ENCODE data around the gene NTF3. TPM values are rescaled to one million over a fixed set of nuclear protein-coding genes. Genes with fewer than 3 reads are reported as not detected.

NTF3 gene
- polyA plus RNA-seq, 1 of the 3 experiments (the other 2 are of a cell fraction): not detected

GRCh38 chr12:5489017-5489416 lies 57.1 kb downstream of the NTF3 start:
- 0% methylated on average over 4 of the region's 5 CpGs for WGBS (ENCODE audit: low lambda C conversion rate)
- Histone ChIP-seq H3K27me3 (ENCODE audit: insufficient read depth) (peaks cover 86% of the 10 kb centered on the region), H3K4me1 (ENCODE audit: control insufficient read depth in 1 of 2, insufficient read depth in 2 of 2, low read depth in 1 of 2, low read length in 1 of 2) (no peaks in the 10 kb centered on the region), H3K27ac (ENCODE audit: low read depth in 2 of 2, low read length in 1 of 2) (no peak overlapping the region), H3K79me2 (ENCODE audit: insufficient read depth) (no peaks in the 10 kb centered on the region), H3K9me2 (no peaks in the 10 kb centered on the region), H3K9ac (no peak overlapping the region), H3K4me2 (no peak overlapping the region), H4K20me1 (ENCODE audit: insufficient read depth) (no peaks in the 10 kb centered on the region), H2AFZ (ENCODE audit: low read depth) (no peak overlapping the region), H3K36me3 (replicated peaks in 1 of 2; ENCODE audit: control insufficient read depth in 1 of 2, insufficient read depth in 2 of 2, low read length in 1 of 2) (no peaks in the 10 kb centered on the region), H3K9me3 (no peaks in the 10 kb centered on the region), H3K4me3 (ENCODE audit: low read depth in 2 of 2, low read length in 1 of 2) (no peak overlapping the region), H3F3A (replicated peaks; ENCODE audit: insufficient read depth) (no peaks in the 10 kb centered on the region)
- ChIA-PET POLR2A (no interaction called here), CTCF (interaction anchor here (0.6 kb wide), 1 partner anchor 17 kb away, joined by 3 read pairs; no protein-coding TSS in a partner anchor)
- TF ChIP-seq RXRA (IDR thresholded peaks at IDR 0.05; ENCODE audit: borderline replicate concordance, low read depth): no peak
- TF ChIP-seq EZH2phosphoT487 (IDR thresholded peaks at IDR 0.05; ENCODE audit: borderline replicate concordance, low read depth): no peak
- TF ChIP-seq ELF1 (IDR thresholded peaks at IDR 0.05): no peak
- no peak for TF ChIP-seq USF1 (IDR thresholded peaks at IDR 0.05; ENCODE audit: borderline replicate concordance, low read depth)
- TF ChIP-seq NFIC (IDR thresholded peaks at IDR 0.05; ENCODE audit: borderline replicate concordance): no peak
- no peak for TF ChIP-seq YY1 (IDR thresholded peaks at IDR 0.05; ENCODE audit: low read depth)
- no peak for TF ChIP-seq SIN3A (IDR thresholded peaks at IDR 0.05; ENCODE audit: borderline replicate concordance, low read depth, low read length)
- no peak for TF ChIP-seq FOXJ3 (CRISPR knock-in tag; IDR thresholded peaks at IDR 0.05)
- TF ChIP-seq TEAD4 (IDR thresholded peaks at IDR 0.05; ENCODE audit: borderline replicate concordance, insufficient read depth): no peak
- no peak for DNase-seq

GRCh38 chr12:5489760-5490406 lies 58.0 kb downstream of the NTF3 start:
- Histone ChIP-seq H3K9me3 (no peaks in the 10 kb centered on the region), H3K36me3 (replicated peaks in 1 of 2; ENCODE audit: control insufficient read depth in 1 of 2, insufficient read depth in 2 of 2, low read length in 1 of 2) (no peaks in the 10 kb centered on the region), H3K79me2 (ENCODE audit: insufficient read depth) (no peaks in the 10 kb centered on the region), H3K9ac (no peak overlapping the region), H3K4me1 (ENCODE audit: control insufficient read depth in 1 of 2, insufficient read depth in 2 of 2, low read depth in 1 of 2, low read length in 1 of 2) (no peaks in the 10 kb centered on the region), H3K27ac (ENCODE audit: low read depth in 2 of 2, low read length in 1 of 2) (no peak overlapping the region), H3K4me2 (no peak overlapping the region), H3K9me2 (no peaks in the 10 kb centered on the region), H3K4me3 (ENCODE audit: low read depth in 2 of 2, low read length in 1 of 2) (no peak overlapping the region), H2AFZ (ENCODE audit: low read depth) (no peak overlapping the region), H3K27me3 (ENCODE audit: insufficient read depth) (peaks cover 89% of the 10 kb centered on the region), H3F3A (replicated peaks; ENCODE audit: insufficient read depth) (no peaks in the 10 kb centered on the region), H4K20me1 (ENCODE audit: insufficient read depth) (no peaks in the 10 kb centered on the region)
- CTCF ChIA-PET: no interaction called here
- 11% methylated on average over 14 of the region's 14 CpGs for whole genome bisulfite sequencing (ENCODE audit: low lambda C conversion rate)
- POLR2A ChIA-PET: no interaction called here
- TF ChIP-seq EZH2phosphoT487 (IDR thresholded peaks at IDR 0.05; ENCODE audit: borderline replicate concordance, low read depth) (no peak), GABPA (IDR thresholded peaks at IDR 0.05; ENCODE audit: low read depth) (no peak), RXRA (IDR thresholded peaks at IDR 0.05; ENCODE audit: borderline replicate concordance, low read depth) (no peak), ELF1 (IDR thresholded peaks at IDR 0.05) (no peak), FOSL2 (IDR thresholded peaks at IDR 0.05; ENCODE audit: borderline replicate concordance, low read depth) (no peak), FOXM1 (IDR thresholded peaks at IDR 0.05; ENCODE audit: low read depth) (no peak), EP300 (IDR thresholded peaks at IDR 0.05; ENCODE audit: borderline replicate concordance in 1 of 2, low read depth in 1 of 2, low read length in 1 of 2) (no peak), NFIC (IDR thresholded peaks at IDR 0.05; ENCODE audit: borderline replicate concordance) (no peak), NRF1 (IDR thresholded peaks at IDR 0.05; ENCODE audit: low read depth, low read length) (no peak), JUND (IDR thresholded peaks at IDR 0.05) (no peak), YY1 (IDR thresholded peaks at IDR 0.05; ENCODE audit: low read depth) (no peak), TCF12 (IDR thresholded peaks at IDR 0.05) (no peak), CHD2 (IDR thresholded peaks at IDR 0.05; ENCODE audit: low read length, partially characterized antibody) (no peak), POLR2AphosphoS5 (IDR thresholded peaks at IDR 0.05; ENCODE audit: low read depth, low read length) (no peak), IRF3 (IDR thresholded peaks at IDR 0.05; ENCODE audit: low read depth, low read length) (no peak), FOXJ3 (CRISPR knock-in tag; IDR thresholded peaks at IDR 0.05) (no peak), MAX (IDR thresholded peaks at IDR 0.05; ENCODE audit: low read depth) (no peak), RCOR1 (IDR thresholded peaks at IDR 0.05; ENCODE audit: low read length) (no peak), GATA2 (CRISPR knock-in tag; IDR thresholded peaks at IDR 0.05) (no peak), CTCF (IDR thresholded peaks at IDR 0.05) (no peak)
- DNase-seq: no peak
